Suprapubic skin (tissue), 3 donors: ENCODE measurements around the gene SLC24A1.

Experiments used
- CTCF ChIP-seq, 2 donors: fragments of 200-600 bp in 1 of 2; fragments of 450-650 bp in 1 of 2; sonication (generic) in 1 of 2; IDR thresholded peaks; one replicate each; pipeline ENCODE4 v1.5.1; 2016 to 2019; ENCODE audit warnings: antibody characterized with exemption in 2 of 2, mild to moderate bottlenecking in 1 of 2, moderate library complexity in 1 of 2
- POLR2A ChIP-seq, 2 donors: fragments of 450-650 bp; IDR thresholded peaks; one replicate each; pipeline ENCODE4 v1.6.1; 2017; ENCODE audit warnings: antibody characterized with exemption in 2 of 2, mild to moderate bottlenecking in 2 of 2, moderate library complexity in 2 of 2

- peak; percentile 69 to 76 for TF ChIP-seq CTCF (IDR thresholded peaks at IDR 0.05)
- TF ChIP-seq POLR2A (IDR thresholded peaks at IDR 0.05): no peak
Observed at GRCh38 chr15:65638681-65639089, 16.9 kb downstream of the SLC24A1 start.
